Retinal pigment epithelial cell (primary cell): Measurements from ENCODE around the gene MRFAP1L1.

Experiments
- DNase-seq: peaks from one replicate; pipeline ENCODE4 v3.0.0-alpha.2; 2010; ENCODE audit warnings: low read depth
- H3K4me3 ChIP-seq: 2 replicates; pipeline ENCODE4 v1.5.1; 2011; ENCODE audit warnings: mild to moderate bottlenecking, low read length, control low read depth, moderate library complexity
- CTCF ChIP-seq: conservative IDR thresholded peaks from 2 replicates; pipeline ENCODE4 v1.5.1; 2011; ENCODE audit warnings: low read depth, low read length, control low read depth, inconsistent platforms

Gene MRFAP1L1

GRCh38 chr4:6752486-6752829 lies 42.8 kb upstream of the MRFAP1L1 start:
- DNase-seq = no peak
- TF ChIP-seq CTCF = no peak
- no peak overlapping the region for H3K4me3 ChIP-seq

GRCh38 chr4:6751611-6752485 lies 42.2 kb upstream of the MRFAP1L1 start:
- no peak for DNase-seq
- no peak for TF ChIP-seq CTCF
- H3K4me3 ChIP-seq = no peak overlapping the region

- no peak for TF ChIP-seq CTCF
- no peak overlapping the region for H3K4me3 ChIP-seq
- no peak for DNase-seq
Observed at GRCh38 chr4:6750286-6751221, 40.9 kb upstream of the MRFAP1L1 start.

- TF ChIP-seq CTCF = no peak
- no peak for DNase-seq
- no peak overlapping the region for H3K4me3 ChIP-seq
Observed at GRCh38 chr4:6749340-6750171, 39.9 kb upstream of the MRFAP1L1 start.

- no peak overlapping the region for H3K4me3 ChIP-seq
- DNase-seq = no peak
- TF ChIP-seq CTCF = no peak
Observed at GRCh38 chr4:6748286-6748685, 38.6 kb upstream of the MRFAP1L1 start.

GRCh38 chr4:6747294-6748051 lies 37.8 kb upstream of the MRFAP1L1 start:
- no peak overlapping the region for H3K4me3 ChIP-seq
- DNase-seq = no peak
- TF ChIP-seq CTCF = no peak
